Chondrocyte (in vitro differentiated cells): ENCODE data around the gene TMEM220. TPM values are rescaled to one million over a fixed set of nuclear protein-coding genes. Genes with fewer than 3 reads are reported as not detected.

Source experiments
- DNase-seq: peaks from one replicate; pipeline ENCODE4 v3.0.0; 2021; ENCODE audit warnings: mixed read lengths, low spot score
- H3K27ac Mint-ChIP-seq: one replicate; pipeline ENCODE4 v1.8.0; 2021; ENCODE audit warnings: mild to moderate bottlenecking, moderate library complexity, mixed read lengths; ENCODE audit not compliant: unreplicated experiment
- H3K27me3 Mint-ChIP-seq: 2 replicates; pipeline ENCODE4 v1.8.0; 2021; ENCODE audit warnings: low read depth, mixed read lengths
- H3K36me3 Mint-ChIP-seq: 2 replicates; pipeline ENCODE4 v1.8.0; 2021; ENCODE audit warnings: low read depth, mixed read lengths
- H3K4me1 Mint-ChIP-seq: 2 replicates; pipeline ENCODE4 v1.8.0; 2021; ENCODE audit warnings: low read depth, mild to moderate bottlenecking, mixed read lengths
- H3K4me3 Mint-ChIP-seq: one replicate; pipeline ENCODE4 v1.8.0; 2021; ENCODE audit warnings: mild to moderate bottlenecking, moderate library complexity, mixed read lengths; ENCODE audit not compliant: unreplicated experiment
- H3K9me3 Mint-ChIP-seq: 2 replicates; pipeline ENCODE4 v1.8.0; 2021; ENCODE audit warnings: low read depth, mixed read lengths
- CTCF ChIP-seq: fragments of 200-600 bp; sonication (generic); IDR thresholded peaks from 2 replicates; pipeline ENCODE4 v1.5.0; 2021; ENCODE audit warnings: antibody characterized with exemption, mild to moderate bottlenecking, moderate library complexity
- total RNA-seq: library from RNA; stranded (reverse); gene quantifications from 3 replicates; pipeline ENCODE4 v1.2.1, GENCODE V29; 2021

TMEM220 gene
- total RNA-seq, 1 donor from 2014 or later: 7.6 TPM

DNA sequence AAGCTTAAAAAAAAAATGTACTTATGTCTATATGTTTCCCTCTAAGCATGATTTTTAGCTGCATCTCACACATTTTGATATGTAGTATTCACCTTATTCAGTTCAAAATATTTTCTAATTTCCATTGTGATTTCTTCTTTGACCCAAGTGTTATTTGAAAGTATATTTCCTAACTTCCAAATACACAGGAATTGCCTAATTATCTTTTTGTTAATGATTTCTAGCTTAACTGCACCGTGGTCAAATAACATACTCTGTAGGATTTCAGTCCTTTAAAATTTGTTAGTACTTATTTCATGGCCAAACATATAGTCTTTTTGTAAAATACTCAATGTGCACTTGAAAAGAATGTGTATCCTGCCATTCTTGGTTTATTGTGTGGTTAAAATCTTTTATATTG is 11.3 kb downstream of the TMEM220 start:
- Mint-ChIP-seq H3K36me3 (peaks cover 6% of the 10 kb centered on the region), H3K27ac (no peak overlapping the region), H3K4me1 (no peaks in the 10 kb centered on the region), H3K27me3 (no peaks in the 10 kb centered on the region), H3K4me3 (no peak overlapping the region), H3K9me3 (no peaks in the 10 kb centered on the region)
- no peak for TF ChIP-seq CTCF
- no peak for DNase-seq

DNA sequence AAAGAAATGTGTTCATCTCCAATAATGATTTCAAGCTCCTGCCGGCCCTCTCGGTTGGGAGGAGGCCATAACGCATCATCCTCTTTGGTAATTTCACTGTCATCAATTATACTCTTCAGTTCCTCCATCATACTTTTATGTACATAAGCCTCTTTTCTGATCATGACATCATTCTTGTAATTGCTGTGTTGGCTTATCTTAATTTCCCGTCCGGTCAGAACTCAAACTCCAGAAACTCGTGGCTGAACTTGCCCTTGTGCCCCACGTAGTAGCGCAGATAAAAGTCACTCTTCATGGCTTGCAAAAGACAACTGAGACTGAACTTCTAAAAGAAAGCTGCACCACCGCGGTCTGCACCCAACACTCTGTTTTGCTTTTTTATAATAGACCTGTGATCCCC is 13.6 kb downstream of the TMEM220 start:
- no peak for TF ChIP-seq CTCF
- H3K9me3 Mint-ChIP-seq: no peaks in the 10 kb centered on the region

GRCh38 chr17:10713318-10713717 is 16.5 kb downstream of the TMEM220 start:
- no peak for DNase-seq
- H3K9me3 Mint-ChIP-seq: no peaks in the 10 kb centered on the region
- no peak overlapping the region for H3K4me3 Mint-ChIP-seq
- no peaks in the 10 kb centered on the region for H3K27me3 Mint-ChIP-seq
- no peak for TF ChIP-seq CTCF
- peaks cover 31% of the 10 kb centered on the region for H3K36me3 Mint-ChIP-seq
- H3K27ac Mint-ChIP-seq: no peak overlapping the region
- H3K4me1 Mint-ChIP-seq: no peaks in the 10 kb centered on the region

More for the DNA sequence above, 13.6 kb downstream of the TMEM220 start:
- H3K27ac Mint-ChIP-seq: no peak overlapping the region
- no peaks in the 10 kb centered on the region for H3K27me3 Mint-ChIP-seq
- H3K4me1 Mint-ChIP-seq: no peaks in the 10 kb centered on the region
- peaks cover 14% of the 10 kb centered on the region for H3K36me3 Mint-ChIP-seq
- DNase-seq: no peak
- H3K4me3 Mint-ChIP-seq: no peak overlapping the region

DNA sequence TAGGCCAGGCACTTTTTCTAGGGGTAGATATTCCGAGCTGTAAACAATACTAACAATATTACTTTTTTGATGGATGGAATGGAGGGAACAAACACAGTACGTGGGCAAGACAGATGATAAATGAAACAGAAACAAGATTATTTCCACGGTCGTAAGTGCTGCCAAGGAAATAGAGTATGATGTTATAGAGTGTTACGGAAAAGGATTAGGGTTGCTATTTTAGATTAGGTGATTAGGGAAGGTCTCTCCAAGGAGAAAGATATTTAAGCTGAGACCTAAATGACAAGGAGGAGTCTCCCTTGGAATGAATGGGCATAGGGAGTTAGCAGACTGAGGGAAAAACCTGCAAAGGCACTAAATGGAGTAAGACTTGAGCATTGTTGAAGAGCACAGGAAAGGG is 24.1 kb downstream of the TMEM220 start:
- Mint-ChIP-seq H3K36me3 (peaks cover 27% of the 10 kb centered on the region), H3K27ac (no peak overlapping the region), H3K27me3 (no peaks in the 10 kb centered on the region), H3K9me3 (no peaks in the 10 kb centered on the region), H3K4me1 (peaks cover 20% of the 10 kb centered on the region), H3K4me3 (no peak overlapping the region)
- DNase-seq: no peak
- TF ChIP-seq CTCF: no peak

DNA sequence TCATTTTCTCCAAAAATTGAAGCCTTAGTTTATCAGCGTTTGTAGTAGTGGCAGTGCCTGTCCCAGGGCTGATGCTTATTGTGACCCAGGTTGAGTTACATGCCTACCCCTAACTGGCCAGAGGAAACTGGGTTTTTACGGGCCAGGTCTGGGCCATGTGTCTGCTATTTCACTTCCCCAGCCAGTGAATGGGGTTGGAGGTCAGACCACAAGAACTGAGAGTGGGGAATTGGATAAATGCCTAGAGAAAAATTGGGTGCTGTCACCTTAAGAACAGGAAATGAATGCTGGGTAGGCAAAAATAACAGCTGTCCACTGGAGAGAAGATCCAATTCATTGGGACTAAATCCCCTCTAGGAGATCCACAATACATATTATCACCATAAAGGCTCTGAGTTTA is 27.2 kb downstream of the TMEM220 start:
- no peak overlapping the region for H3K27ac Mint-ChIP-seq
- H3K4me1 Mint-ChIP-seq: peaks cover 33% of the 10 kb centered on the region
- no peak for TF ChIP-seq CTCF
- no peaks in the 10 kb centered on the region for H3K27me3 Mint-ChIP-seq
- H3K4me3 Mint-ChIP-seq: no peak overlapping the region
- H3K9me3 Mint-ChIP-seq: no peaks in the 10 kb centered on the region
- no peak for DNase-seq
- H3K36me3 Mint-ChIP-seq: peaks cover 10% of the 10 kb centered on the region
